GM23338 (cell line): Measurements from ENCODE around the gene DHX38. TPM values are rescaled to one million over a fixed set of nuclear protein-coding genes. Genes with fewer than 3 reads are reported as not detected.

Experiments used
- ATAC-seq: fragments of 200-7000 bp; cut with Tn5 transposase; 3 replicates; pipeline ENCODE4 v1.9.1; 2020
- DNase-seq: peaks from one replicate; pipeline ENCODE4 v3.0.0-alpha.2; 2015; ENCODE audit warnings: low spot score
- H2AFZ ChIP-seq: fragments of 200-600 bp; sonication (generic); 2 replicates; pipeline ENCODE4 v1.8.0; 2016; ENCODE audit warnings: antibody characterized with exemption, mild to moderate bottlenecking, moderate library complexity
- H3F3A ChIP-seq: fragments of 200-600 bp; sonication (generic); replicated peaks from 2 replicates; pipeline ENCODE4 v1.8.0; 2017; ENCODE audit warnings: antibody characterized with exemption, mixed run types, low read depth
- H3K27ac ChIP-seq: fragments of 200-600 bp; sonication (generic); 2 replicates; pipeline ENCODE4 v1.6.1; 2016; ENCODE audit warnings: low read depth
- H3K27me3 ChIP-seq: fragments of 200-600 bp; sonication (generic); 2 replicates; pipeline ENCODE4 v1.8.0; 2016; ENCODE audit warnings: mild to moderate bottlenecking, mixed run types, moderate library complexity; ENCODE audit not compliant: insufficient read depth
- H3K36me3 ChIP-seq: fragments of 200-600 bp; sonication (generic); 2 replicates; pipeline ENCODE4 v1.8.0; 2016; ENCODE audit warnings: mild to moderate bottlenecking; ENCODE audit not compliant: insufficient read depth
- H3K4me1 ChIP-seq: fragments of 200-600 bp; sonication (generic); 2 replicates; pipeline ENCODE4 v1.8.0; 2016; ENCODE audit warnings: mild to moderate bottlenecking, moderate library complexity; ENCODE audit not compliant: insufficient read depth
- H3K4me2 ChIP-seq: fragments of 200-600 bp; sonication (generic); 2 replicates; pipeline ENCODE4 v1.7.1; 2017; ENCODE audit warnings: mixed run types
- H3K4me3 ChIP-seq: fragments of 200-600 bp; sonication (generic); 2 replicates; pipeline ENCODE4 v1.6.1; 2016; ENCODE audit warnings: mixed run types
- H3K79me2 ChIP-seq: fragments of 200-600 bp; sonication (generic); replicated peaks from 2 replicates; pipeline ENCODE4 v1.8.0; 2017; ENCODE audit warnings: mild to moderate bottlenecking; ENCODE audit not compliant: insufficient read depth
- H3K9me2 ChIP-seq: fragments of 200-600 bp; sonication (generic); 2 replicates; pipeline ENCODE4 v1.8.0; 2017; ENCODE audit not compliant: insufficient read depth
- H4K20me1 ChIP-seq: fragments of 200-600 bp; sonication (generic); replicated peaks from 2 replicates; pipeline ENCODE4 v1.8.0; 2017; ENCODE audit warnings: mild to moderate bottlenecking; ENCODE audit not compliant: insufficient read depth
- H3K27ac Mint-ChIP-seq: 2 replicates; pipeline ENCODE4 v1.8.0; 2020; ENCODE audit warnings: inconsistent platforms, mild to moderate bottlenecking, moderate library complexity, mixed read lengths
- H3K27me3 Mint-ChIP-seq: 3 replicates; pipeline ENCODE4 v1.8.0; 2022; ENCODE audit warnings: low read depth, mild to moderate bottlenecking, moderate library complexity, mixed read lengths, inconsistent platforms; ENCODE audit not compliant: insufficient read depth, poor library complexity
- H3K36me3 Mint-ChIP-seq: 3 replicates; pipeline ENCODE4 v1.8.0; 2021; ENCODE audit warnings: low read depth, mild to moderate bottlenecking, inconsistent platforms, moderate library complexity, mixed read lengths
- H3K4me1 Mint-ChIP-seq: 3 replicates; pipeline ENCODE4 v1.8.0; 2020; ENCODE audit warnings: mild to moderate bottlenecking, inconsistent platforms, mixed read lengths
- H3K4me3 Mint-ChIP-seq: 3 replicates; pipeline ENCODE4 v1.8.0; 2021; ENCODE audit warnings: moderate library complexity, mild to moderate bottlenecking, inconsistent platforms, mixed read lengths
- H3K9me3 Mint-ChIP-seq: 3 replicates; pipeline ENCODE4 v1.8.0; 2020; ENCODE audit warnings: moderate library complexity, mild to moderate bottlenecking, inconsistent platforms, mixed read lengths
- EZH2 ChIP-seq: fragments of 200-600 bp; sonication (generic); IDR thresholded peaks from one replicate; pipeline ENCODE4 v1.8.0; 2017; ENCODE audit warnings: antibody characterized with exemption, mild to moderate bottlenecking, low read depth; ENCODE audit not compliant: unreplicated experiment
- NANOG ChIP-seq: IDR thresholded peaks from 2 replicates; pipeline ENCODE4 v1.6.1; 2016; ENCODE audit warnings: antibody characterized with exemption, borderline replicate concordance
- POLR2AphosphoS5 ChIP-seq: IDR thresholded peaks from 2 replicates; pipeline ENCODE4 v1.6.1; 2016; ENCODE audit warnings: antibody characterized with exemption, low read depth
- STAT1 ChIP-seq: IDR thresholded peaks from one replicate; pipeline ENCODE4 v1.6.1; 2016; ENCODE audit warnings: antibody characterized with exemption; ENCODE audit not compliant: unreplicated experiment
- ZNF114 ChIP-seq: fragments of 250-450 bp; sonication (Bioruptor Pico); IDR thresholded peaks from 2 replicates; pipeline ENCODE4 v1.5.0; 2020; ENCODE audit warnings: mild to moderate bottlenecking, moderate library complexity
- ZNF331 ChIP-seq: fragments of 250-450 bp; sonication (Bioruptor Pico); IDR thresholded peaks from 2 replicates; pipeline ENCODE4 v1.5.0; 2020; ENCODE audit warnings: low read depth, mild to moderate bottlenecking, moderate library complexity
- polyA plus RNA-seq: library from polyadenylated mRNA; unstranded; fragments of >200 nt; fragmentation: Nextera tagmentation; extraction: Ambion mirVana; gene quantifications from 2 replicates; pipeline ENCODE4 v1.2.1, GENCODE V29; 2016
- total RNA-seq: library from RNA; depleted of rRNA; stranded (reverse); fragments of >200 nt; shearing (Covaris generic); gene quantifications from 2 replicates; pipeline ENCODE4 v1.2.3, GENCODE V29; 2014
- TF ChIP-seq, protein P1 (sequence below): IDR thresholded peaks from 2 replicates; pipeline ENCODE4 v1.6.1; 2016; ENCODE audit warnings: antibody characterized with exemption
- TF ChIP-seq, protein P2 (sequence below), 2 experiments: fragments of 200-600 bp in 1 of 2; sonication (generic) in 1 of 2; conservative IDR thresholded peaks; 2 replicates each; pipeline versions ENCODE4 v1.5.1 to v1.6.1; 2016 to 2017; ENCODE audit warnings: antibody characterized with exemption in 2 of 2, low read depth in 2 of 2, mild to moderate bottlenecking in 2 of 2, moderate library complexity in 1 of 2

DHX38 gene
- total and polyA plus RNA-seq, 2 experiments from 2014 or later = 31.4 to 46.4 TPM

DNA sequence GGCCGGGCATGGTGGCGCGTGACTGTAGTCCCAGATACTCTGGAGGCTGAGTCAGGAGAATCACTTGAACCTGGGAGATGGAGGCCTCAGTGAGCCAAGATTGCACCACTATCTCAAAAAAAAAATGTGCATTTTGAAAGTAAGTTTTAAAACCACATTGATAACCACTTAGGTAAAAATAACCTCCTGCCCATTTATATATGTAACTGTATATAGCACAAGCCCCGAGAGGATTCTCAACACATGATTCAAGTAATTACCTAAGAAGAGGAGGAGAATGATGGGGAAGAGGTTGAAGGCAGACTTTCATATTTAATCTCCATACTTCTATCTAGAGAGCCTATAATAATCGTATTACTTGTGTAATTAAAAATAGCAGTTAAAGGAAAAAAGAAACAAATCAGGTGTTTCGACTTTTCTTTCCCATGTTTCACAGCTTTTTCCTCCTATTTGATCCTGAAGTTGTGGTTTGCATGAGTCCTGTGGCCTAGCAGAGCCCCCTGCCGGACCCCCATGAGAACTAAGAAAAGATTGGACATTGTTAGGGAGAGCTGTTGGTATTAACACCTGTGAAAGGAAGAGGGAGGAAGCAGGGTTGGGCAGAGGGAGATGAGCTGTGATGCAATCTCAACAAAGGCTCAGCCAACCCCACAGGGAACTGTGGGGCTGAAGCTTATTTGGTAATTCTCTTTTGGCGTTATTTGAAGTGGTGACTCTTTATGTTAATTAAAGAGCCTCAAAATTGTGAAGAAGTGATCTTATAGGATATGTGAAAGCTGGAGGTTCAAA lies 56.2 kb downstream of the DHX38 start:
- Histone ChIP-seq H3F3A (no peaks in the 10 kb centered on the region), H2AFZ (no peak overlapping the region), H3K9me2 (no peaks in the 10 kb centered on the region), H3K27me3 (no peaks in the 10 kb centered on the region), H3K4me1 (no peaks in the 10 kb centered on the region), H3K27ac (no peak overlapping the region), H3K36me3 (no peaks in the 10 kb centered on the region), H3K79me2 (no peaks in the 10 kb centered on the region), H3K4me3 (no peak overlapping the region), H3K4me2 (no peak overlapping the region), H4K20me1 (no peaks in the 10 kb centered on the region)
- H3K36me3 Mint-ChIP-seq = peaks cover 6% of the 10 kb centered on the region; the same call in 1 of the 3 replicates
- TF ChIP-seq, protein P1, sequence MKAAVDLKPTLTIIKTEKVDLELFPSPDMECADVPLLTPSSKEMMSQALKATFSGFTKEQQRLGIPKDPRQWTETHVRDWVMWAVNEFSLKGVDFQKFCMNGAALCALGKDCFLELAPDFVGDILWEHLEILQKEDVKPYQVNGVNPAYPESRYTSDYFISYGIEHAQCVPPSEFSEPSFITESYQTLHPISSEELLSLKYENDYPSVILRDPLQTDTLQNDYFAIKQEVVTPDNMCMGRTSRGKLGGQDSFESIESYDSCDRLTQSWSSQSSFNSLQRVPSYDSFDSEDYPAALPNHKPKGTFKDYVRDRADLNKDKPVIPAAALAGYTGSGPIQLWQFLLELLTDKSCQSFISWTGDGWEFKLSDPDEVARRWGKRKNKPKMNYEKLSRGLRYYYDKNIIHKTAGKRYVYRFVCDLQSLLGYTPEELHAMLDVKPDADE = no peak
- TF ChIP-seq, protein P2, sequence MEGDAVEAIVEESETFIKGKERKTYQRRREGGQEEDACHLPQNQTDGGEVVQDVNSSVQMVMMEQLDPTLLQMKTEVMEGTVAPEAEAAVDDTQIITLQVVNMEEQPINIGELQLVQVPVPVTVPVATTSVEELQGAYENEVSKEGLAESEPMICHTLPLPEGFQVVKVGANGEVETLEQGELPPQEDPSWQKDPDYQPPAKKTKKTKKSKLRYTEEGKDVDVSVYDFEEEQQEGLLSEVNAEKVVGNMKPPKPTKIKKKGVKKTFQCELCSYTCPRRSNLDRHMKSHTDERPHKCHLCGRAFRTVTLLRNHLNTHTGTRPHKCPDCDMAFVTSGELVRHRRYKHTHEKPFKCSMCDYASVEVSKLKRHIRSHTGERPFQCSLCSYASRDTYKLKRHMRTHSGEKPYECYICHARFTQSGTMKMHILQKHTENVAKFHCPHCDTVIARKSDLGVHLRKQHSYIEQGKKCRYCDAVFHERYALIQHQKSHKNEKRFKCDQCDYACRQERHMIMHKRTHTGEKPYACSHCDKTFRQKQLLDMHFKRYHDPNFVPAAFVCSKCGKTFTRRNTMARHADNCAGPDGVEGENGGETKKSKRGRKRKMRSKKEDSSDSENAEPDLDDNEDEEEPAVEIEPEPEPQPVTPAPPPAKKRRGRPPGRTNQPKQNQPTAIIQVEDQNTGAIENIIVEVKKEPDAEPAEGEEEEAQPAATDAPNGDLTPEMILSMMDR (conservative IDR thresholded peaks at IDR 0.05; ENCODE audit: low read depth in 2 of 2) = peak; percentile 53 to 56
- H3K4me3 Mint-ChIP-seq = no peak overlapping the region
- DNase-seq (peak; percentile 52), ATAC-seq (peak; percentile 79)
- H3K27ac Mint-ChIP-seq = no peak overlapping the region
- H3K4me1 Mint-ChIP-seq = peaks cover 13% of the 10 kb centered on the region; the same call in 2 of the 3 replicates
- peaks cover 7% of the 10 kb centered on the region; the same call in 2 of the 3 replicates for H3K9me3 Mint-ChIP-seq
- H3K27me3 Mint-ChIP-seq = peaks cover 6% of the 10 kb centered on the region

DNA sequence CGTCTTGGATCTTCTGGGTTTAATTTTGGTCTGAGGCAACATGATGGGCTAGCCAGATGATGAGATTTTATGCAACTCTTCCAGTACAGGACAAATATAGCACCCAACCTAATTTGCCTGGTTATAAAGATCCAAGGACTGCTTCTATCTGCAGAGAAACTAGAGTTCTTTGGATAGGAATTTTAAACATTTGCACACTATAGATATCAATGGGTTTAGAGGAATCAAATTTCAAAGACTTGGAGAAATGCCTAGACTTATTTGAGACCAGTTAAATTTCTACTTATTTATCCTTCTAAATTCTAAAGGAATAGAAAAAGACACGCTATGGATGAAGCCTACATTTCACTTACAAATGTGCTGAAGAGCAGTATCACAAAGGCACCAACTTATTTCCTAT lies 65.7 kb downstream of the DHX38 start:
- Mint-ChIP-seq H3K4me3 (no peak overlapping the region), H3K4me1 (peaks cover 14% of the 10 kb centered on the region), H3K27me3 (no peaks in the 10 kb centered on the region), H3K27ac (no peak overlapping the region), H3K9me3 (peaks cover 3% of the 10 kb centered on the region; the same call in 2 of the 3 replicates), H3K36me3 (peaks cover 4% of the 10 kb centered on the region; the same call in 2 of the 3 replicates)
- Histone ChIP-seq H3K27me3 (no peaks in the 10 kb centered on the region), H3K4me3 (no peak overlapping the region), H3K79me2 (no peaks in the 10 kb centered on the region), H4K20me1 (no peaks in the 10 kb centered on the region), H3K9me2 (peaks cover 4% of the 10 kb centered on the region; the same call in 1 of the 2 replicates), H3K27ac (no peak overlapping the region), H3K4me1 (peaks cover 17% of the 10 kb centered on the region), H2AFZ (no peak overlapping the region), H3F3A (no peaks in the 10 kb centered on the region), H3K4me2 (no peak overlapping the region), H3K36me3 (no peaks in the 10 kb centered on the region)
- DNase-seq = no peak
- ATAC-seq = no peak
- TF ChIP-seq POLR2AphosphoS5 (no peak), NANOG (no peak), EZH2 (no peak), ZNF331 (no peak), STAT1 (no peak), ZNF114 (CRISPR knock-in tag) (no peak)
- TF ChIP-seq, protein P2 (conservative IDR thresholded peaks at IDR 0.05; ENCODE audit: low read depth in 2 of 2) = no peak
- TF ChIP-seq, protein P1 = no peak
